Measurements from ENCODE around the gene PRKCA. TPM values are rescaled to one million over a fixed set of nuclear protein-coding genes. Genes with fewer than 3 reads are reported as not detected.

PRKCA gene
- total RNA-seq, 3 donors from 2014 or later: 5.1 to 10.5 (median 6.6) TPM

- no peak for TF ChIP-seq POLR2A (IDR thresholded peaks at IDR 0.05)
- TF ChIP-seq CTCF (IDR thresholded peaks at IDR 0.05): no peak
- no peak for TF ChIP-seq POLR2AphosphoS5 (IDR thresholded peaks at IDR 0.05)
- H3K9me3 ChIP-seq: no peaks in the 10 kb centered on the region
- no peak overlapping the region for H3K27ac ChIP-seq
- H3K4me3 ChIP-seq: no peak overlapping the region
- no peaks in the 10 kb centered on the region for H3K27me3 ChIP-seq
- no peak for DNase-seq (ENCODE audit: low spot score in 2 of 2)
- no peaks in the 10 kb centered on the region for H3K4me1 ChIP-seq
- H3K36me3 ChIP-seq: no peaks in the 10 kb centered on the region
- intact Hi-C loops (cut with DNase I; ENCODE audit: low total_unique reads): no loop called here
Measured at GRCh38 chr17:66790501-66791061, 488.2 kb downstream of the PRKCA start.

GRCh38 chr17:66791347-66791746, 488.9 kb downstream of the PRKCA start:
- no peaks in the 10 kb centered on the region for H3K4me1 ChIP-seq
- no peaks in the 10 kb centered on the region for H3K9me3 ChIP-seq
- no peaks in the 10 kb centered on the region for H3K27me3 ChIP-seq
- no peaks in the 10 kb centered on the region for H3K36me3 ChIP-seq
- no peak overlapping the region for H3K27ac ChIP-seq
- intact Hi-C loops (cut with DNase I; ENCODE audit: low total_unique reads): no loop called here
- TF ChIP-seq POLR2AphosphoS5 (IDR thresholded peaks at IDR 0.05): no peak
- TF ChIP-seq CTCF (IDR thresholded peaks at IDR 0.05): no peak
- TF ChIP-seq POLR2A (IDR thresholded peaks at IDR 0.05): no peak
- H3K4me3 ChIP-seq: no peak overlapping the region
- DNase-seq (ENCODE audit: low spot score in 2 of 2): no peak

GRCh38 chr17:66793814-66794213, 491.4 kb downstream of the PRKCA start:
- TF ChIP-seq POLR2A (IDR thresholded peaks at IDR 0.05) (no peak), POLR2AphosphoS5 (IDR thresholded peaks at IDR 0.05) (no peak), CTCF (IDR thresholded peaks at IDR 0.05) (no peak)
- no peak overlapping the region for H3K4me3 ChIP-seq
- no peak overlapping the region for H3K27ac ChIP-seq
- H3K4me1 ChIP-seq: no peaks in the 10 kb centered on the region
- no peak for DNase-seq (ENCODE audit: low spot score in 2 of 2)
- H3K27me3 ChIP-seq: no peaks in the 10 kb centered on the region
- H3K36me3 ChIP-seq: no peaks in the 10 kb centered on the region
- intact Hi-C loops (cut with DNase I; ENCODE audit: low total_unique reads): no loop called here
- no peaks in the 10 kb centered on the region for H3K9me3 ChIP-seq

DNA sequence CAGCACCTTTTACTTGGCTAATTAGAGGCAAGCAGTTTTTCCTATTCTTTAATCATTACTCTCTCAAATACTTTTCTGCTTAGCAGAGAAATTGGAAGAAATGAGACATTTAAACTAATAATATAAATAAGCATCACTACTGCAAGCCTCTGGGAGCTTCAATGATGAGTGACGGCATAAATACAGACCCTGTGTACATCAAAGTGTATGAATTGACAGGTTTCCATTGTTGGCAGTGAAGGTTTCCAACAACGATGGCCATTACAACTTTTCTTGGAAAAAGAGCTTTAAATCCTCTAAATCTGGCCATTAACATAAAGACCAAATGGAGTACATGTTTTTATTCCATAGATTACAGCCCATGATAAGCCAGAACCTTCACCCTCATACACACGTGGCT, 493.1 kb downstream of the PRKCA start:
- Histone ChIP-seq H3K9me3 (no peaks in the 10 kb centered on the region), H3K4me1 (no peaks in the 10 kb centered on the region), H3K36me3 (no peaks in the 10 kb centered on the region), H3K27me3 (no peaks in the 10 kb centered on the region), H3K27ac (no peak overlapping the region), H3K4me3 (no peak overlapping the region)
- TF ChIP-seq POLR2A (IDR thresholded peaks at IDR 0.05) (no peak), POLR2AphosphoS5 (IDR thresholded peaks at IDR 0.05) (no peak), CTCF (IDR thresholded peaks at IDR 0.05) (no peak)
- intact Hi-C loops (cut with DNase I; ENCODE audit: low total_unique reads): no loop called here
- DNase-seq (ENCODE audit: low spot score in 2 of 2): no peak

DNA sequence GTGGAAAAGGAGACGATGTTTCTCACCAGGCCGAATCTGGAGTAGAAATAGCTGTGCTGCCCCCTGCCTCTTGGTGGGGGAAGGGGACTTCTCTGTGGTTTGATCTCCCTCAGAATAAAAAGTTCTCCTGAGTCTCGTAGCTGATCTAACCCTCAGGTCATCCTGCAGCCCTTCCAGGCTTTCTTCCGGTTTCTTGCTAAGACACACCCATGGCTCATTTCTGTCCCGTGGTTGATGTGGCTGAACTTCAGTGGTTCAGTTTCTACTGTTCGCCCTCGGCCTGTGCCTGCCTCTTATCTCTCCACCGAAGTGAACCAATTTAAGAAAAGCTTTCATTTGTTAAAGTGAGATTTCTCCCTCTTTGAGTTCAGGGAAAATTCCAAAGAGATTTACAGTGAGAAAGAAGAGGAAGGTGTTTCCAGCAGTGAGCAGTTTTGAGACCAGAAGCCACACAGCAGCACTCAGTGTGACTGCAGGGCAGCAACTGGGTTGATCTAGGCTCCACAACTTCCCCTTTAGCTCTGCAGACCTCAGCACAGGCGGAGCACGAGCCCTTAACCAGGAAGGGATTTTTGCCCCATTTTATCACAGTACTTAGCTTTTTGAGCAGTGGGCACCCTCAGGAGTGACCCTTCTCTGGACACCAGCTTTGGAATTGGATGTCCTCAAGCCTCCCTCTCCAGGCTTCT, 497.6 kb downstream of the PRKCA start:
- intact Hi-C loops (cut with DNase I; ENCODE audit: low total_unique reads): loop anchor here (10.0 kb wide), 1 partner anchor 575 kb away; the partner anchor contains the start of gene APOH
- DNase-seq (ENCODE audit: low spot score in 2 of 2): no peak
- Histone ChIP-seq H3K4me1 (no peaks in the 10 kb centered on the region), H3K27me3 (no peaks in the 10 kb centered on the region), H3K9me3 (no peaks in the 10 kb centered on the region), H3K36me3 (no peaks in the 10 kb centered on the region), H3K27ac (no peak overlapping the region), H3K4me3 (no peak overlapping the region)
- no peak for TF ChIP-seq POLR2A (IDR thresholded peaks at IDR 0.05)
- TF ChIP-seq POLR2AphosphoS5 (IDR thresholded peaks at IDR 0.05): no peak
- no peak for TF ChIP-seq CTCF (IDR thresholded peaks at IDR 0.05)
